PC-3 (cell line): ENCODE results near the gene ZNF330. TPM values are rescaled to one million over a fixed set of nuclear protein-coding genes. Genes with fewer than 3 reads are reported as not detected.

Experiments used
- ATAC-seq: fragments of 200-7000 bp; cut with Tn5 transposase; 2 replicates; pipeline ENCODE4 v1.9.1; 2020; ENCODE audit warnings: mild to moderate bottlenecking, moderate library complexity
- BruUV-seq: library from RNA; stranded (reverse); fragments of 400-500 nt; replicated peaks from 2 replicates; lab custom pipeline; 2021; lab: Mats Ljungman, UMichigan
- CTCF ChIA-PET: fragments of 300-600 bp; sonication (Branson Sonifier 250); formaldehyde crosslinking; loops from one replicate; lab custom pipeline; 2022; ENCODE audit warnings: antibody characterized with exemption; lab: Charles Lee
- POLR2A ChIA-PET: fragments of 300-600 bp; sonication (Branson Sonifier 250); formaldehyde crosslinking; loops from one replicate; lab custom pipeline; 2022; ENCODE audit warnings: antibody characterized with exemption; ENCODE audit not compliant: unreplicated experiment; lab: Charles Lee
- DNase-seq: peaks from one replicate; pipeline ENCODE4 v3.0.0-alpha.2; 2015
- H2AFZ ChIP-seq: fragments of 300-600 bp; sonication (generic); 2 replicates; pipeline ENCODE4 v1.6.0; 2016; ENCODE audit warnings: antibody characterized with exemption, low read length
- H3F3A ChIP-seq: fragments of 300-600 bp; sonication (generic); one replicate; pipeline ENCODE4 v1.6.0; 2017; ENCODE audit warnings: antibody characterized with exemption, low read length, control low read depth, mild to moderate bottlenecking; ENCODE audit not compliant: unreplicated experiment
- H3K27ac ChIP-seq: fragments of 300-600 bp; sonication (generic); 2 replicates; pipeline ENCODE4 v1.5.1; 2016; ENCODE audit warnings: mild to moderate bottlenecking, low read length
- H3K27me3 ChIP-seq: fragments of 300-600 bp; sonication (generic); 2 replicates; pipeline ENCODE4 v1.6.1; 2016; ENCODE audit warnings: low read length, mixed read lengths
- H3K36me3 ChIP-seq: fragments of 300-600 bp; sonication (generic); 2 replicates; pipeline ENCODE4 v1.6.1; 2016; ENCODE audit warnings: low read depth, mixed run types, low read length, mixed read lengths
- H3K4me1 ChIP-seq: fragments of 300-600 bp; sonication (generic); 2 replicates; pipeline ENCODE4 v1.5.1; 2016; ENCODE audit warnings: low read length; ENCODE audit not compliant: insufficient read depth
- H3K4me2 ChIP-seq: fragments of 300-600 bp; sonication (generic); 2 replicates; pipeline ENCODE4 v1.6.0; 2016; ENCODE audit warnings: low read length
- H3K4me3 ChIP-seq: fragments of 300-600 bp; sonication (generic); 2 replicates; pipeline ENCODE4 v1.5.1; 2016; ENCODE audit warnings: mild to moderate bottlenecking, low read length, mixed read lengths
- H3K79me2 ChIP-seq: fragments of 300-600 bp; sonication (generic); 2 replicates; pipeline ENCODE4 v1.6.1; 2017; ENCODE audit warnings: low read length, mixed read lengths
- H3K9ac ChIP-seq: fragments of 300-600 bp; sonication (generic); 2 replicates; pipeline ENCODE4 v1.6.0; 2016; ENCODE audit warnings: mild to moderate bottlenecking, low read length
- H3K9me2 ChIP-seq: fragments of 300-600 bp; sonication (generic); replicated peaks from 2 replicates; pipeline ENCODE4 v1.6.1; 2016; ENCODE audit warnings: mixed run types, low read length, mixed read lengths
- H3K9me3 ChIP-seq: fragments of 300-600 bp; sonication (generic); 2 replicates; pipeline ENCODE4 v1.6.1; 2016; ENCODE audit warnings: low read length, mixed read lengths
- H4K20me1 ChIP-seq: fragments of 300-600 bp; sonication (generic); 2 replicates; pipeline ENCODE4 v1.6.1; 2016; ENCODE audit warnings: low read length, mixed read lengths
- EZH2 ChIP-seq: fragments of 300-600 bp; sonication (generic); IDR thresholded peaks from one replicate; pipeline ENCODE4 v1.6.1; 2017; ENCODE audit warnings: antibody characterized with exemption, mild to moderate bottlenecking, low read length; ENCODE audit not compliant: unreplicated experiment
- EZH2phosphoT487 ChIP-seq: fragments of 300-600 bp; sonication (generic); IDR thresholded peaks from 2 replicates; pipeline ENCODE4 v1.6.1; 2018; ENCODE audit warnings: mild to moderate bottlenecking, antibody characterized with exemption, low read length, borderline replicate concordance
- intact Hi-C: fragments of 100-400 bp; cut with micrococcal nuclease; formaldehyde crosslinking; loops from 2 replicates; pipeline ENCODE4 v1.9.0; 2023
- total RNA-seq: library from RNA; depleted of rRNA; stranded (reverse); fragments of >200 nt; gene quantifications from 2 replicates; pipeline ENCODE4 v1.2.3, GENCODE V29; 2014
- TF ChIP-seq, protein P1 (sequence below): fragments of 300-600 bp; sonication (generic); conservative IDR thresholded peaks from 2 replicates; pipeline ENCODE4 v1.5.1; 2017; ENCODE audit warnings: antibody characterized with exemption, low read depth, mild to moderate bottlenecking, low read length

ZNF330 gene
- total RNA-seq, 1 experiment from 2014 or later: 44.4 TPM

GRCh38 chr4:141193516-141194034 is 27.1 kb upstream of the ZNF330 start:
- peaks cover 34% of the 10 kb centered on the region for H3K27me3 ChIP-seq
- no peak overlapping the region for H3K27ac ChIP-seq
- no peaks in the 10 kb centered on the region for H3K36me3 ChIP-seq
- ChIA-PET CTCF (no interaction called here), POLR2A (interaction anchor here (0.5 kb wide), 1 partner anchor 1233 kb away, joined by 3 read pairs; no protein-coding TSS in a partner anchor)
- no peaks in the 10 kb centered on the region for H3K79me2 ChIP-seq
- no peaks in the 10 kb centered on the region for H3F3A ChIP-seq
- H3K9me3 ChIP-seq: no peaks in the 10 kb centered on the region
- no peak overlapping the region for H3K4me3 ChIP-seq
- no TSS peak for BruUV-seq
- H3K4me2 ChIP-seq: no peak overlapping the region
- no peak for ATAC-seq
- H3K9ac ChIP-seq: no peak overlapping the region
- no peaks in the 10 kb centered on the region for H4K20me1 ChIP-seq
- TF ChIP-seq, protein P1, sequence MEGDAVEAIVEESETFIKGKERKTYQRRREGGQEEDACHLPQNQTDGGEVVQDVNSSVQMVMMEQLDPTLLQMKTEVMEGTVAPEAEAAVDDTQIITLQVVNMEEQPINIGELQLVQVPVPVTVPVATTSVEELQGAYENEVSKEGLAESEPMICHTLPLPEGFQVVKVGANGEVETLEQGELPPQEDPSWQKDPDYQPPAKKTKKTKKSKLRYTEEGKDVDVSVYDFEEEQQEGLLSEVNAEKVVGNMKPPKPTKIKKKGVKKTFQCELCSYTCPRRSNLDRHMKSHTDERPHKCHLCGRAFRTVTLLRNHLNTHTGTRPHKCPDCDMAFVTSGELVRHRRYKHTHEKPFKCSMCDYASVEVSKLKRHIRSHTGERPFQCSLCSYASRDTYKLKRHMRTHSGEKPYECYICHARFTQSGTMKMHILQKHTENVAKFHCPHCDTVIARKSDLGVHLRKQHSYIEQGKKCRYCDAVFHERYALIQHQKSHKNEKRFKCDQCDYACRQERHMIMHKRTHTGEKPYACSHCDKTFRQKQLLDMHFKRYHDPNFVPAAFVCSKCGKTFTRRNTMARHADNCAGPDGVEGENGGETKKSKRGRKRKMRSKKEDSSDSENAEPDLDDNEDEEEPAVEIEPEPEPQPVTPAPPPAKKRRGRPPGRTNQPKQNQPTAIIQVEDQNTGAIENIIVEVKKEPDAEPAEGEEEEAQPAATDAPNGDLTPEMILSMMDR: no peak
- no peak for TF ChIP-seq EZH2
- no peak for TF ChIP-seq EZH2phosphoT487
- H2AFZ ChIP-seq: no peak overlapping the region
- intact Hi-C loops: no loop called here
- H3K9me2 ChIP-seq: no peaks in the 10 kb centered on the region
- DNase-seq: no peak
- no peaks in the 10 kb centered on the region for H3K4me1 ChIP-seq

- intact Hi-C loops: no loop called here
- no peaks in the 10 kb centered on the region for H3F3A ChIP-seq
- no TSS peak for BruUV-seq
- H3K9me3 ChIP-seq: no peaks in the 10 kb centered on the region
- H3K4me1 ChIP-seq: no peaks in the 10 kb centered on the region
- ATAC-seq: no peak
- H4K20me1 ChIP-seq: no peaks in the 10 kb centered on the region
- peaks cover 22% of the 10 kb centered on the region for H3K27me3 ChIP-seq
- H3K27ac ChIP-seq: no peak overlapping the region
- ChIA-PET CTCF (no interaction called here), POLR2A (no interaction called here)
- TF ChIP-seq, protein P1: no peak
- no peak for TF ChIP-seq EZH2phosphoT487
- no peak for TF ChIP-seq EZH2
- H3K4me3 ChIP-seq: no peak overlapping the region
- H3K79me2 ChIP-seq: no peaks in the 10 kb centered on the region
- no peaks in the 10 kb centered on the region for H3K9me2 ChIP-seq
- DNase-seq: no peak
- H3K4me2 ChIP-seq: no peak overlapping the region
- H3K36me3 ChIP-seq: no peaks in the 10 kb centered on the region
- H2AFZ ChIP-seq: no peak overlapping the region
- no peak overlapping the region for H3K9ac ChIP-seq
These were observed 25.5 kb upstream of the ZNF330 start for GRCh38 chr4:141195095-141195707.
